DOHH2 (cell line): Measurements from ENCODE around the gene WNT2.

Experiments
- H3F3A ChIP-seq: fragments of 200-600 bp; sonication (generic), shearing (Covaris generic); 2 replicates; pipeline ENCODE4 v1.6.0; 2016; ENCODE audit warnings: antibody characterized with exemption, mild to moderate bottlenecking; ENCODE audit not compliant: control insufficient read depth, insufficient read depth
- H3K27ac ChIP-seq: fragments of 200-600 bp; sonication (generic); 2 replicates; pipeline ENCODE4 v1.5.1; 2014; ENCODE audit warnings: low read depth, mild to moderate bottlenecking, low read length, moderate library complexity
- H3K27me3 ChIP-seq: fragments of 200-600 bp; sonication (generic); 2 replicates; pipeline ENCODE4 v1.6.1; 2014; ENCODE audit warnings: mild to moderate bottlenecking, low read length, mixed read lengths; ENCODE audit not compliant: control insufficient read depth
- H3K36me3 ChIP-seq: fragments of 200-600 bp; sonication (generic); 2 replicates; pipeline ENCODE4 v1.6.1; 2014; ENCODE audit warnings: mild to moderate bottlenecking, low read length, moderate library complexity, mixed read lengths; ENCODE audit not compliant: control insufficient read depth
- H3K4me1 ChIP-seq: fragments of 200-600 bp; sonication (generic); 2 replicates; pipeline ENCODE4 v1.6.1; 2014; ENCODE audit warnings: mild to moderate bottlenecking, low read length, mixed read lengths; ENCODE audit not compliant: control insufficient read depth
- H3K4me2 ChIP-seq: fragments of 200-600 bp; sonication (generic); 2 replicates; pipeline ENCODE4 v1.6.0; 2014; ENCODE audit warnings: mild to moderate bottlenecking, low read length, moderate library complexity
- H3K4me3 ChIP-seq: fragments of 200-600 bp; sonication (generic); 2 replicates; pipeline ENCODE4 v1.5.1; 2014; ENCODE audit warnings: mild to moderate bottlenecking, low read length, mixed read lengths
- H3K79me2 ChIP-seq: fragments of 200-600 bp; sonication (generic); 2 replicates; pipeline ENCODE4 v1.6.1; 2014; ENCODE audit warnings: mild to moderate bottlenecking, low read length, mixed read lengths; ENCODE audit not compliant: control insufficient read depth
- H3K9me2 ChIP-seq: fragments of 200-600 bp; sonication (generic); replicated peaks from 2 replicates; pipeline ENCODE4 v1.6.1; 2014; ENCODE audit warnings: mild to moderate bottlenecking, low read length, mixed read lengths; ENCODE audit not compliant: control insufficient read depth
- H3K9me3 ChIP-seq: fragments of 200-600 bp; sonication (generic); 2 replicates; pipeline ENCODE4 v1.6.1; 2014; ENCODE audit warnings: antibody characterized with exemption, low read length, mixed read lengths; ENCODE audit not compliant: control insufficient read depth, insufficient read depth
- H4K20me1 ChIP-seq: fragments of 200-600 bp; sonication (generic); 2 replicates; pipeline ENCODE4 v1.6.0; 2014; ENCODE audit warnings: low read depth, mild to moderate bottlenecking, antibody characterized with exemption, low read length, moderate library complexity; ENCODE audit not compliant: control insufficient read depth, insufficient read depth
- CTCF ChIP-seq: fragments of 200-600 bp; sonication (generic); IDR thresholded peaks from one replicate; pipeline ENCODE4 v1.5.1; 2014; ENCODE audit warnings: antibody characterized with exemption, mild to moderate bottlenecking, low read depth, low read length; ENCODE audit not compliant: poor library complexity, severe bottlenecking
- EZH2phosphoT487 ChIP-seq: fragments of 200-600 bp; sonication (generic); IDR thresholded peaks from 2 replicates; pipeline ENCODE4 v1.6.1; 2017; ENCODE audit warnings: borderline replicate concordance, mild to moderate bottlenecking, antibody characterized with exemption, low read length, moderate library complexity, mixed read lengths

Gene WNT2

GRCh38 chr7:117319181-117319580 lies 3.7 kb downstream of the WNT2 start:
- H3K4me3 ChIP-seq, result no peak overlapping the region

GRCh38 chr7:117313582-117313981 lies 9.3 kb downstream of the WNT2 start:
- H3K4me3 ChIP-seq, result no peak overlapping the region
- H3K27me3 ChIP-seq, result 0 out of 2 replicates have a peak, but pooled peaks cover 2% of the 10 kb centered on the region
- H3K4me2 ChIP-seq, result no peak overlapping the region
- no peaks in the 10 kb centered on the region for H3K9me3 ChIP-seq
- no peak overlapping the region for H3K27ac ChIP-seq
- TF ChIP-seq CTCF (no peak), EZH2phosphoT487 (no peak)
- H3F3A ChIP-seq, result no peaks in the 10 kb centered on the region
- H3K9me2 ChIP-seq, result no peaks in the 10 kb centered on the region
- no peaks in the 10 kb centered on the region for H3K36me3 ChIP-seq
- H3K4me1 ChIP-seq, result no peaks in the 10 kb centered on the region
- H4K20me1 ChIP-seq, result no peaks in the 10 kb centered on the region
- no peaks in the 10 kb centered on the region for H3K79me2 ChIP-seq

More at GRCh38 chr7:117319181-117319580, 3.7 kb downstream of the WNT2 start:
- H3K79me2 ChIP-seq, result no peaks in the 10 kb centered on the region
- H3K4me2 ChIP-seq, result no peak overlapping the region
- H3F3A ChIP-seq, result no peaks in the 10 kb centered on the region
- H3K9me2 ChIP-seq, result no peaks in the 10 kb centered on the region
- H3K27ac ChIP-seq, result no peak overlapping the region
- no peak for TF ChIP-seq EZH2phosphoT487
- no peak for TF ChIP-seq CTCF
- H3K4me1 ChIP-seq, result no peaks in the 10 kb centered on the region
- H3K9me3 ChIP-seq, result peaks cover 17% of the 10 kb centered on the region; the same call in 1 of the 2 replicates
- no peaks in the 10 kb centered on the region for H3K36me3 ChIP-seq
- peaks cover 16% of the 10 kb centered on the region for H3K27me3 ChIP-seq
- H4K20me1 ChIP-seq, result no peaks in the 10 kb centered on the region

- no peaks in the 10 kb centered on the region for H3F3A ChIP-seq
- H4K20me1 ChIP-seq, result no peaks in the 10 kb centered on the region
- H3K4me1 ChIP-seq, result no peaks in the 10 kb centered on the region
- H3K27me3 ChIP-seq, result 0 out of 2 replicates have a peak, but pooled peaks cover 2% of the 10 kb centered on the region
- no peak overlapping the region for H3K4me3 ChIP-seq
- no peaks in the 10 kb centered on the region for H3K79me2 ChIP-seq
- H3K4me2 ChIP-seq, result no peak overlapping the region
- H3K36me3 ChIP-seq, result no peaks in the 10 kb centered on the region
- H3K27ac ChIP-seq, result no peak overlapping the region
- no peaks in the 10 kb centered on the region for H3K9me3 ChIP-seq
- no peak for TF ChIP-seq CTCF
- TF ChIP-seq EZH2phosphoT487, result no peak
- H3K9me2 ChIP-seq, result no peaks in the 10 kb centered on the region
Observed at GRCh38 chr7:117312593-117313580, 10.0 kb downstream of the WNT2 start.
